HK-2 (cell line): ENCODE results near the gene TRIM7.
"Not testable (repeated sequence)": the region's sequence is repeated elsewhere in the genome, so short reads cannot be mapped to it uniquely, and the experiment has no call there.

Experiments used
- DNase-seq: peaks from one replicate; pipeline ENCODE4 v3.0.0-alpha.2; 2018; ENCODE audit not compliant: unreplicated experiment

Gene TRIM7

GRCh38 chr5:181193656-181194055, 11.3 kb downstream of the TRIM7 start:
- DNase-seq = no peak

- no peak for DNase-seq
These were observed 12.5 kb downstream of the TRIM7 start for GRCh38 chr5:181192337-181193046.

GRCh38 chr5:181191526-181192336, 13.3 kb downstream of the TRIM7 start:
- peak; percentile 94 for DNase-seq

GRCh38 chr5:181190711-181191525, 14.1 kb downstream of the TRIM7 start:
- no peak for DNase-seq

GRCh38 chr5:181189962-181190710, 14.9 kb downstream of the TRIM7 start:
- DNase-seq = no peak

GRCh38 chr5:181189363-181189961, 15.5 kb downstream of the TRIM7 start:
- no peak for DNase-seq

GRCh38 chr5:181188700-181189362, 16.2 kb downstream of the TRIM7 start:
- peak; percentile 78 for DNase-seq

GRCh38 chr5:181187500-181188213, 17.3 kb downstream of the TRIM7 start:
- peak; percentile 83 for DNase-seq

- no peak for DNase-seq
These were observed 18.0 kb downstream of the TRIM7 start for GRCh38 chr5:181186986-181187499.

- no peak for DNase-seq
These were observed 19.0 kb downstream of the TRIM7 start for GRCh38 chr5:181186022-181186421.

GRCh38 chr5:181185560-181185959, 19.4 kb downstream of the TRIM7 start:
- no peak for DNase-seq

GRCh38 chr5:181184845-181185216, 20.2 kb downstream of the TRIM7 start:
- no peak for DNase-seq

- DNase-seq = no peak
These were observed 22.3 kb downstream of the TRIM7 start for GRCh38 chr5:181182651-181183050.

GRCh38 chr5:181181650-181182565, 23.1 kb downstream of the TRIM7 start:
- DNase-seq = peak; percentile 38

- not testable (repeated sequence) for DNase-seq
These were observed 27.4 kb downstream of the TRIM7 start for GRCh38 chr5:181177559-181177958.

GRCh38 chr5:181176254-181176952, 28.6 kb downstream of the TRIM7 start:
- no peak for DNase-seq

GRCh38 chr5:181173420-181174342, 31.3 kb downstream of the TRIM7 start:
- peak; percentile 55 for DNase-seq
